AG04449 (cell line): ENCODE measurements around the gene C8G.

Experiments
- CTCF ChIA-PET: fragments of 350-600 bp; formaldehyde crosslinking; extraction: SDS; loops from one replicate; lab custom pipeline; 2021; ENCODE audit warnings: antibody characterized with exemption; lab: Yijun Ruan, JAX
- POLR2A ChIA-PET: fragments of 400-600, 350-600 bp; formaldehyde crosslinking; extraction: SDS; loops from one replicate; lab custom pipeline; 2020; ENCODE audit warnings: antibody characterized with exemption, inconsistent platforms; lab: Yijun Ruan, JAX
- DNase-seq: peaks from one replicate; pipeline ENCODE4 v3.0.0-alpha.2; 2010; ENCODE audit warnings: low read depth, low spot score
- H3K4me3 ChIP-seq: 2 replicates; pipeline ENCODE4 v1.5.1; 2011; ENCODE audit warnings: low read depth, mild to moderate bottlenecking, control low read depth, low read length
- CTCF ChIP-seq: IDR thresholded peaks from one replicate; pipeline ENCODE4 v1.5.1; 2011; ENCODE audit warnings: mild to moderate bottlenecking, moderate library complexity, low read length, control low read depth, inconsistent platforms; ENCODE audit not compliant: insufficient read depth; ENCODE audit errors: missing control alignments

Gene C8G

GRCh38 chr9:136945333-136946227, 537 bp downstream of the C8G start:
- DNase-seq: no peak
- no peak overlapping the region for H3K4me3 ChIP-seq
- CTCF ChIA-PET: interaction anchor here (0.6 to 6.3 kb wide), 15 partner anchors 9 to 217 kb away, joined by 3 to 148 read pairs (median 3); partner anchors contain the start of genes ABCA2 and TRAF2
- no peak for TF ChIP-seq CTCF
- POLR2A ChIA-PET: no interaction called here

- ChIA-PET CTCF (interaction anchor here (1.0 to 6.3 kb wide), 14 partner anchors 8 to 120 kb away, joined by 3 to 148 read pairs (median 7); partner anchors contain the start of genes ABCA2 and TRAF2), POLR2A (no interaction called here)
- TF ChIP-seq CTCF: no peak
- H3K4me3 ChIP-seq: no peak overlapping the region
- DNase-seq: no peak
These were observed 1.4 kb downstream of the C8G start for GRCh38 chr9:136946228-136947027.

- no peak overlapping the region for H3K4me3 ChIP-seq
- no peak for DNase-seq
- CTCF ChIA-PET: interaction anchor here (0.7 to 6.3 kb wide), 29 partner anchors 7 to 122 kb away, joined by 3 to 148 read pairs (median 6); partner anchors contain the start of genes ABCA2, FUT7, NPDC1 and PAXX
- no peak for TF ChIP-seq CTCF
- POLR2A ChIA-PET: interaction anchor here (1.5 to 1.6 kb wide), 2 partner anchors 11 to 88 kb away, joined by 6 to 13 read pairs; no protein-coding TSS in a partner anchor
These were observed 2.2 kb downstream of the C8G start for GRCh38 chr9:136947028-136947891.

DNA sequence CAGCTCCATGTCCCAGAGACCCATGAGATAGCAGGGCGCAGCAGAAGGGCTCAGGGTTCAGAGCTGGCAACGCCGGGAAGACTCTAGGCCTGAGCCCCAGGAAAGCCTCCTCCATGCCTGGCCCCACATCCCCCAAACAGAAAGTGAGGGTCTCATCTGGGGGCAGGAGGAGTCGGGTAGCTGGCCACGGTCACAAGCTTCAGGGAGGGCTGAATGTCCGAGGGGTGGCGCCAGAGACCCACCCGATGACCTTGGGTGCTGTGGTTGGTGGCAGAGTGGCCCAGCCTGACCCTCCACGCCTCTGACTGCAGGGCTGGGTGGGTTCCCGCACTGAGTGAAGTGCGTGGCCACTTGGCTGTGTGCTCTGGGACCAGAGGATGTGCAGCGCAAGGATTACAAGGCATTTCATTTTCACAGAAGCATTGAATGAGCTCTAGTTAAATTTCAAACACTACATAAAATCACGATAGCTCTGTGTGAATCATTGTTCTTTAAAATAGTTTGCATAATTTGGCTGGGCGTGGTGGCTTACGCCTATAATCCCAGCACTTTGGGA, 3.0 kb downstream of the C8G start:
- TF ChIP-seq CTCF: peak; percentile 58
- no peak overlapping the region for H3K4me3 ChIP-seq
- no peak for DNase-seq
- ChIA-PET CTCF (interaction anchor here (0.6 to 6.3 kb wide), 34 partner anchors 10 to 135 kb away, joined by 3 to 148 read pairs (median 5); partner anchors contain the start of genes ABCA2, AJM1, FUT7 and NPDC1), POLR2A (interaction anchor here (1.5 to 1.6 kb wide), 2 partner anchors 11 to 87 kb away, joined by 6 to 13 read pairs; no protein-coding TSS in a partner anchor)

DNA sequence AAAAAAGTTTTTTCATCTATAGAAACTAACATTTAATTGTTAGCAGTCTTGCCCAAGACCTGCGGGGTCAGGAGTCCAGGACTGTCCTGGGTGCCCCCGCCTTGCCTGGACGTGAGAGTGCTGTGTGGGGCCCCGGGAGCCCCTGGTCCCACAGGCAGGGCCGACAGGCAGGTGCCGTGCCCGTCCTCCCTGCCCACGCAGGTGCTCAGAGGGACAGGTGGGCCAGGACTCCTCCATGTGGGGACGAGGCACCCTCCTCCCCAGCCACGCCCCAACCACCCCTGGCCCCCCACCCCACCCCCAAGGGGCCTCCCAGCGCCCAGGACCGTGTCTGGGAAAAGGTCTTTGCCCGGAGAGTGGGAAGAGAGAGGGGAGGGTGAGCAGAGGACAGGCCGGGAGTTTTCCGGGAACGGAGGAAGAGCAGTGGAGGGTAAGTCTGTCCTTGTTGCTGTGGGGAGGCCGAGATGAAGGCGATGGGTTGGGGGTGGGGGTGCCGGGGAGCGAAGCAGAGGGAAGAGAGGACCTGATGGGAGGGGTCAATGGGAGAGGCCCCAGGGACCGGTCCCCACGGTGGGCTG, 4.3 kb downstream of the C8G start:
- ChIA-PET CTCF (interaction anchor here (6.3 kb wide), 1 partner anchor 87 kb away, joined by 148 read pairs; no protein-coding TSS in a partner anchor), POLR2A (no interaction called here)
- no peak for DNase-seq
- TF ChIP-seq CTCF: no peak
- H3K4me3 ChIP-seq: peak overlapping the region; percentile 58
